Gastroesophageal sphincter (tissue), 3 donors: ENCODE results near the gene CCL22.

ENCODE experiments used
- POLR2A ChIP-seq, 2 donors: fragments of 450-650 bp; IDR thresholded peaks; one replicate each; pipeline ENCODE4 v1.6.1; 2017; ENCODE audit warnings: antibody characterized with exemption in 2 of 2, mild to moderate bottlenecking in 2 of 2, moderate library complexity in 1 of 2
- POLR2AphosphoS5 ChIP-seq: sonication (generic); formaldehyde crosslinking; IDR thresholded peaks from one replicate; pipeline ENCODE4 v1.6.1; 2017; ENCODE audit warnings: antibody characterized with exemption
- TF ChIP-seq, protein P1 (sequence below), 4 experiments: fragments of 200-600 bp in 2 of 4; fragments of 450-650 bp in 2 of 4; sonication (generic) in 1 of 4; IDR thresholded peaks; one replicate each; pipeline ENCODE4 v1.5.1; 2017 to 2019; ENCODE audit warnings: antibody characterized with exemption in 4 of 4, mild to moderate bottlenecking in 2 of 4, moderate library complexity in 2 of 4

GRCh38 chr16:57382535-57383275 lies 24.1 kb downstream of the CCL22 start:
- TF ChIP-seq, protein P1, sequence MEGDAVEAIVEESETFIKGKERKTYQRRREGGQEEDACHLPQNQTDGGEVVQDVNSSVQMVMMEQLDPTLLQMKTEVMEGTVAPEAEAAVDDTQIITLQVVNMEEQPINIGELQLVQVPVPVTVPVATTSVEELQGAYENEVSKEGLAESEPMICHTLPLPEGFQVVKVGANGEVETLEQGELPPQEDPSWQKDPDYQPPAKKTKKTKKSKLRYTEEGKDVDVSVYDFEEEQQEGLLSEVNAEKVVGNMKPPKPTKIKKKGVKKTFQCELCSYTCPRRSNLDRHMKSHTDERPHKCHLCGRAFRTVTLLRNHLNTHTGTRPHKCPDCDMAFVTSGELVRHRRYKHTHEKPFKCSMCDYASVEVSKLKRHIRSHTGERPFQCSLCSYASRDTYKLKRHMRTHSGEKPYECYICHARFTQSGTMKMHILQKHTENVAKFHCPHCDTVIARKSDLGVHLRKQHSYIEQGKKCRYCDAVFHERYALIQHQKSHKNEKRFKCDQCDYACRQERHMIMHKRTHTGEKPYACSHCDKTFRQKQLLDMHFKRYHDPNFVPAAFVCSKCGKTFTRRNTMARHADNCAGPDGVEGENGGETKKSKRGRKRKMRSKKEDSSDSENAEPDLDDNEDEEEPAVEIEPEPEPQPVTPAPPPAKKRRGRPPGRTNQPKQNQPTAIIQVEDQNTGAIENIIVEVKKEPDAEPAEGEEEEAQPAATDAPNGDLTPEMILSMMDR (IDR thresholded peaks at IDR 0.05) = no peak
- TF ChIP-seq POLR2A (IDR thresholded peaks at IDR 0.05) (no peak), POLR2AphosphoS5 (no peak)
